ENCODE results near the gene FKBP1A. TPM values are rescaled to one million over a fixed set of nuclear protein-coding genes. Genes with fewer than 3 reads are reported as not detected.
A peak's percentile ranks its signal among the peaks of the same experiment; 100 is the strongest.

The FKBP1A gene
- total and polyA plus RNA-seq, 2 donors, result 93.4 to 223 TPM

DNA sequence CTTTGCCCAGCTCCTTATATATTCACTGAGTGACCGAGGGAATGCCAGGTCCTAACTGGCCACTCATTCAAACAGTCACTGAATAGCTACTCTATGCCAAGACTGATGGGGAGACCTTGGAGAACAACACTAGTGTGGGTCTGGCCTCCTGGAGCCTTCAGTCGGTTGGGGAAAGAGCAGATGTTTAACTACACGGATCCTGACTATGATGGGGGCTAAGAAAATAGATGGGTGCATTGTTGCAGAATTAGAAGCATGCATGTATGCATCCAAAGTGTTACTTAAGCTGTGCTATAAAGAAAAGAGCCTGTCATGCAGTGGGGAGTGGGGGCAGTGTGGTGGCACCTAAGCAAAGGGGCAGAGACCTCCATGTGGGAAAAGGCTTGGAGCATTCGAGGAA is 6.5 kb downstream of the FKBP1A start:
- peaks cover 25 to 37% of the 10 kb centered on the region in 2 donors for H3K4me1 ChIP-seq (ENCODE audit: control insufficient read depth in 2 of 2, insufficient read depth in 2 of 2, low read length in 2 of 2)
- H3K4me3 ChIP-seq (ENCODE audit: low read length in 2 of 2), result no peak overlapping the region
- no peaks in the 10 kb centered on the region for H3K9me3 ChIP-seq (ENCODE audit: control insufficient read depth in 2 of 2, insufficient read depth in 1 of 2, low read length in 1 of 2)
- no peak for DNase-seq (ENCODE audit: low read depth in 6 of 9, low spot score in 9 of 9)
- WGBS, result 96% methylated on average over 4 of the region's 4 CpGs
- H3K27me3 ChIP-seq (ENCODE audit: control insufficient read depth in 2 of 2, insufficient read depth in 1 of 2, low read length in 1 of 2), result no peaks in the 10 kb centered on the region
- peaks cover 16 to 21% of the 10 kb centered on the region in 2 donors for H3K36me3 ChIP-seq (ENCODE audit: control insufficient read depth in 2 of 2, insufficient read depth in 2 of 2, low read length in 1 of 2)
- no peak overlapping the region for H3K27ac ChIP-seq (ENCODE audit: low read depth in 1 of 2, low read length in 1 of 2)

DNA sequence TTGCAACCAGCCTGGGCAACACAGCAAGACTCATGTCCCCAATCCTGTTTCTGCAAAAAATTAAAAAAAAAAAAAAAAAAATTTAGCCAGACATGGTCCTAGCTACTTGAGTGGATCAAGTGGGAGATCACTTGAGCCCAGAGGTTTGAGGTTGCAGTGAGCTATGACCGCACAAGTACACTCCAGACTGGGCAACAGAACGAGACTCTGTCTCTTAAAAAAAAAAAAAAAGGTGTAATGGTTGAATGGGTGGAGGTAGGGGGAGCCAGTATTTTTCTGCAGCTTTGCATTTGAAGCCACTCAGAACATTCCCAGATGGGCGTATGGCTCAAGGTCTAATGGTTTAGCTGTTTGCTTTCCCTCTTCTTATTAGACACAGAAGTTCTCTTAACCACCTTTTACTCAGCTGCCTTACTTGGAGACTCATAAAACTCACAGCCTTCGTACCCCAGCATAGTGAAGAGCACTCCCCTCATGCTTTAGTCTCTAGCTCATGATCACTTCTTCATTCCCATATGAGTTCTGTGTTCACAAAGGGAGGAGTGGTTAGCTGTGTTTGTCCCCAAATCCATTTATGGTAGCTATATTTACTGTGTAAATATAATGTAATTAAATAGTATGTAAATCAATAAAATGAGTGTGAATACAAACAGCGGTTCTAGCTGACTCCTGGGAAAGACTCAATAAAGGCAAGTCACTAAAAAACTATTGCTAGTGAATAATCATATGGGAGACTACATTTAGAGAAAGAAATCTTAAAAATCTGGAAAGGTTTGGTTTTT is 9.0 kb downstream of the FKBP1A start:
- WGBS, result 95% methylated on average over 5 of the region's 5 CpGs
- Histone ChIP-seq H3K4me3 (ENCODE audit: low read length in 2 of 2) (no peak overlapping the region), H3K36me3 (ENCODE audit: control insufficient read depth in 2 of 2, insufficient read depth in 2 of 2, low read length in 1 of 2) (peaks cover 13 to 21% of the 10 kb centered on the region in 2 donors), H3K27ac (ENCODE audit: low read depth in 1 of 2, low read length in 1 of 2) (no peak overlapping the region), H3K27me3 (ENCODE audit: control insufficient read depth in 2 of 2, insufficient read depth in 1 of 2, low read length in 1 of 2) (no peaks in the 10 kb centered on the region), H3K9me3 (ENCODE audit: control insufficient read depth in 2 of 2, insufficient read depth in 1 of 2, low read length in 1 of 2) (no peaks in the 10 kb centered on the region), H3K4me1 (ENCODE audit: control insufficient read depth in 2 of 2, insufficient read depth in 2 of 2, low read length in 2 of 2) (peaks cover 8 to 20% of the 10 kb centered on the region in 2 donors)
- DNase-seq (ENCODE audit: low read depth in 6 of 9, low spot score in 9 of 9), result no peak

DNA sequence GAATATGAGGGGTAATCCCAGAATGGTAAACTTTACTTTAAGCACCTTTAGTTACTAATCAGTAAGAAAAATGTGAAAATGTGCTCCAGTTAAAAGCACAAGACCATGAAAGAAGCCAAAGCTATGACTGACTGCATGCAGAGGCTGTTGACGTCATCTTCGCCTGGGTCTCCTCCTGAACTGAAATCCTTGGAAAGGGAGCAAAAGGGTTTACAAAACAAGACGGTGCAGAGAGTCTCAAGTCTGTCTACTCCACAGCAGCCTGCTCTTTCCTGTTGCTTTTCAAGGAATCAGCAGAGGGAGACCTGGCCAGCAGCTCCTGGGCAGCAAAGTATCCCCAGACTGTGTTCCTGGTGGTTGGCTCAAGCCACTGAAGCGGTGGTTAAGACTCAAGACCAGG is 10.2 kb downstream of the FKBP1A start:
- H3K4me1 ChIP-seq (ENCODE audit: control insufficient read depth in 2 of 2, insufficient read depth in 2 of 2, low read length in 2 of 2), result peaks cover 4 to 16% of the 10 kb centered on the region in 2 donors
- WGBS, result 95% methylated on average over 4 of the region's 4 CpGs
- no peak for DNase-seq (ENCODE audit: low read depth in 6 of 9, low spot score in 9 of 9)
- H3K27ac ChIP-seq (ENCODE audit: low read depth in 1 of 2, low read length in 1 of 2), result no peak overlapping the region
- no peaks in the 10 kb centered on the region for H3K27me3 ChIP-seq (ENCODE audit: control insufficient read depth in 2 of 2, insufficient read depth in 1 of 2, low read length in 1 of 2)
- H3K9me3 ChIP-seq (ENCODE audit: control insufficient read depth in 2 of 2, insufficient read depth in 1 of 2, low read length in 1 of 2), result no peaks in the 10 kb centered on the region
- H3K36me3 ChIP-seq (ENCODE audit: control insufficient read depth in 2 of 2, insufficient read depth in 2 of 2, low read length in 1 of 2), result peaks cover 13 to 21% of the 10 kb centered on the region in 2 donors
- no peak overlapping the region for H3K4me3 ChIP-seq (ENCODE audit: low read length in 2 of 2)

DNA sequence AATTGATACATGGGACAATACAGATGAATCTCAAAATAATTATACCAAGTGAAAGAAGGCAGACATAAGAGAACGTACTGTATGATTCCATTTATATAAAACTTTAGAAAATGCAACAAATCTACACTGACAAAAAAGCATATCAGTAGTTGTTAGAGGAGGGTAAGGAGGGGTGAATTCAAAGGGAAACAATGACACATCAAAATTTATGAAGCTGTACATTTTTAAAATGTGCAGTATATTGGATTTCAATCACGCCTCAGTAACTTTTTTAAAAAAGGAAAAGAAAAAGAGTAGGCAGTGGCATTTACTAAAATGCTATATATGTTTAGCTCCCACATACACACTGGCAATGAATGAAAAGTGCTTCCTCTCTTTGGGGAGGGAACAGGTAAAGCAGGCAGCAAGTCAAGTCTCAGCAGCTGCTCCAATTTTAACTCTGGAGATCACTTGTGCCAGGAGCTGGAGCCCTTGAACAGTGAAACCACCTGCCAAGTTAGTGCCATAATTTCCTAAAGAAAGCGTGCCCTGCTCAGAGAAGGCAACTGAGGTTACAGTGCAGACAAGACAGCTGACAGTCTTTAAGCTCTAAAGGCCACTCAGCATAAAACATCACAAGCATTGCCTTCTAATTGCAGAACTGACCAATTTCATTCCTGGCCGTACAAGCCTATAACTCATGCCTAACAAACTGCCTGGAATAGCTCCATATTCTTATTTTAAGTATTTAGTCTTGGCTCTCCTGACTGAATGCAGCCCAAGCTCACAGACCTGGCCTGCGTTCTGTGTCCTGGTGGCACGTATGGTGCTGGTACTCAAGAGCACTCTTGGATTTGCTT is 10.9 kb downstream of the FKBP1A start:
- H3K4me1 ChIP-seq (ENCODE audit: control insufficient read depth in 2 of 2, insufficient read depth in 2 of 2, low read length in 2 of 2), result peaks cover 9 to 22% of the 10 kb centered on the region in 2 donors
- H3K27me3 ChIP-seq (ENCODE audit: control insufficient read depth in 2 of 2, insufficient read depth in 1 of 2, low read length in 1 of 2), result no peaks in the 10 kb centered on the region
- 83% methylated on average over 6 of the region's 6 CpGs for WGBS
- H3K36me3 ChIP-seq (ENCODE audit: control insufficient read depth in 2 of 2, insufficient read depth in 2 of 2, low read length in 1 of 2), result peaks cover 16 to 21% of the 10 kb centered on the region in 2 donors
- no peak for DNase-seq (ENCODE audit: low read depth in 6 of 9, low spot score in 9 of 9)
- no peak overlapping the region for H3K4me3 ChIP-seq (ENCODE audit: low read length in 2 of 2)
- no peak overlapping the region for H3K27ac ChIP-seq (ENCODE audit: low read depth in 1 of 2, low read length in 1 of 2)
- no peaks in the 10 kb centered on the region for H3K9me3 ChIP-seq (ENCODE audit: control insufficient read depth in 2 of 2, insufficient read depth in 1 of 2, low read length in 1 of 2)

DNA sequence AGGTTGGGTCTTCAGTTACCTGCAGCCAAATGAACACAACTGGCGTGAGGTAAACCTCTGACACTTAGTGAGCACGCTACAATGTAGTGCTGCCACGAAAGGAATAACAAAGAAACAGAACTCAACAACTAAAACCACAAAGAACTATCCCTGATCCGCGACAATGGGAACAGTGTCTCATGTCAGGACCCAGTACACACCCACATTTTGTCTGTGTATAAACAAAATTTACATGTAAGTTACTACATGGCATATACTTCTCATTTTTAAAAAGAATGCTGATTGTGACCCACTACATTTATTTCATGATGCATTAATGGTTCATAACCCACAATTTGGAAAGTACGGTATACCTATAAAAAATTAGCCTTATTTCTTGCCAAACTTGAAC is 14.1 kb downstream of the FKBP1A start:
- no peaks in the 10 kb centered on the region for H3K27me3 ChIP-seq (ENCODE audit: control insufficient read depth in 2 of 2, insufficient read depth in 1 of 2, low read length in 1 of 2)
- H3K4me3 ChIP-seq (ENCODE audit: low read length in 2 of 2), result no peak overlapping the region
- peaks cover 14 to 18% of the 10 kb centered on the region in 2 donors for H3K36me3 ChIP-seq (ENCODE audit: control insufficient read depth in 2 of 2, insufficient read depth in 2 of 2, low read length in 1 of 2)
- H3K9me3 ChIP-seq (ENCODE audit: control insufficient read depth in 2 of 2, insufficient read depth in 1 of 2, low read length in 1 of 2), result no peaks in the 10 kb centered on the region
- no peak overlapping the region for H3K27ac ChIP-seq (ENCODE audit: low read depth in 1 of 2, low read length in 1 of 2)
- 93% methylated on average over 6 of the region's 6 CpGs for WGBS
- no peak for DNase-seq (ENCODE audit: low read depth in 6 of 9, low spot score in 9 of 9)
- peaks cover 12 to 26% of the 10 kb centered on the region in 2 donors for H3K4me1 ChIP-seq (ENCODE audit: control insufficient read depth in 2 of 2, insufficient read depth in 2 of 2, low read length in 2 of 2)

DNA sequence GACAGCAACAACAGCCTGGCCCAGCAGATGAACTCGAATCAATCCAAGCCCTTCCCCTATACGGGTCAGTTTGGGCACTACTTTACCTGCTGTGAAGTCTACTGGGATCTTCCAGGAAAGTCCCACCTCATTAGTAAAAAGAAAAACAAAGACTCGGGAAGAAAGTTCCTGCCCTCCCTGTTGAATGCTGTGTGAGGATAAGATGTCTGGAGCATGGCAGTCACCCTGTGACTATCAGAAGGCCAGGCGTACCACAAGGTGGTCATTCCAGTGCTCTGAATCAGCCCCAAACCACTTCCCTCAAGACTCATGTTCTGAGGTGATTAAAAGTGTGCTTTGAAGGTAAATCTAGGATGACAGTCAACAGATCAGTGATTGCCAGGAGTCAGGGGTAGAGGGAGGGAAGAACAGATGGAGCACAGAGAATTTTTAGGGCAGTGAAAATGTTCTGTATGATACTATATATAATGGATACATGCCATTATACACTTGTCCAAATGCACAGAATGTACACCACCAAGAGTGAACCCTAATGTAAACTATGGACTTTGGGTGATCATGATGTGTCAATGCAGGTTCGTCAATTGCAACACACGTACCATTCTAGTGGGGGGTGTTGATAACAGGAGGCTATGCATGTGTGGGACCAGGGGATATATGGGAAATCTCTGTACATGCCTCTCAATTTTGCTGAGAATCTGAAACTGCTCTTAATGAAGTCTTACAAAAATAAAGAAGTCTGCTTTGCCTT is 14.7 kb downstream of the FKBP1A start:
- H3K27ac ChIP-seq (ENCODE audit: low read depth in 1 of 2, low read length in 1 of 2), result peak overlapping the region in 1 of 2 donors; percentile 54
- DNase-seq (ENCODE audit: low read depth in 6 of 9, low spot score in 9 of 9), result no peak
- H3K9me3 ChIP-seq (ENCODE audit: control insufficient read depth in 2 of 2, insufficient read depth in 1 of 2, low read length in 1 of 2), result no peaks in the 10 kb centered on the region
- no peak overlapping the region for H3K4me3 ChIP-seq (ENCODE audit: low read length in 2 of 2)
- WGBS, result 92% methylated on average over 6 of the region's 6 CpGs
- peaks cover 18% of the 10 kb centered on the region in 2 donors for H3K36me3 ChIP-seq (ENCODE audit: control insufficient read depth in 2 of 2, insufficient read depth in 2 of 2, low read length in 1 of 2)
- H3K27me3 ChIP-seq (ENCODE audit: control insufficient read depth in 2 of 2, insufficient read depth in 1 of 2, low read length in 1 of 2), result no peaks in the 10 kb centered on the region
- peaks cover 12 to 26% of the 10 kb centered on the region in 2 donors for H3K4me1 ChIP-seq (ENCODE audit: control insufficient read depth in 2 of 2, insufficient read depth in 2 of 2, low read length in 2 of 2)

DNA sequence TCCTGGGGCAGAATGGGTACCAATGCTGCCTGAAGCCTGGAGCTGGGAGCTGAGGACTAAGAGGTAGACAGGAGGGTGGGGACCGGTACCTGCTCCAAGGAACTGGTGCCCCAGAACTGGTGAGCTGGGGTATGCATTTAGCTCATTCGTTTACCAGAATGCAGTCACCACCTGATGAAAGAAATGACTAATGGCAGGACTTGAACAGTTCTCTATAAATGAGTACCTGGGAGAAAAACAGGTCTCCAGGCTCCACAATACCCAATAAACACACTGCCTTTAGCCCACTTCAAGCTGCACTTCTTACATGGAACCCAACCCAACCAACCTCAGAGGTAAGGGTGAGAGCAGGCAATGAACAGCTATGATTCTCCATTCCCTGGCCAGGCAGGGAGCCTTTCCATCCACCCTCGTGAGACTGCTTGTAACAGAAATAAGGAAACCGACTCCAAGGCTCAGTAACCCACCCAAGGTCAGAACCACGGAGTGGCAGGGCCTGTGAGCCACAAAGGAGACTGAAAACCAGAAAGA is 15.4 kb downstream of the FKBP1A start:
- H3K4me1 ChIP-seq (ENCODE audit: control insufficient read depth in 2 of 2, insufficient read depth in 2 of 2, low read length in 2 of 2), result peaks cover 12 to 26% of the 10 kb centered on the region in 2 donors

DNA sequence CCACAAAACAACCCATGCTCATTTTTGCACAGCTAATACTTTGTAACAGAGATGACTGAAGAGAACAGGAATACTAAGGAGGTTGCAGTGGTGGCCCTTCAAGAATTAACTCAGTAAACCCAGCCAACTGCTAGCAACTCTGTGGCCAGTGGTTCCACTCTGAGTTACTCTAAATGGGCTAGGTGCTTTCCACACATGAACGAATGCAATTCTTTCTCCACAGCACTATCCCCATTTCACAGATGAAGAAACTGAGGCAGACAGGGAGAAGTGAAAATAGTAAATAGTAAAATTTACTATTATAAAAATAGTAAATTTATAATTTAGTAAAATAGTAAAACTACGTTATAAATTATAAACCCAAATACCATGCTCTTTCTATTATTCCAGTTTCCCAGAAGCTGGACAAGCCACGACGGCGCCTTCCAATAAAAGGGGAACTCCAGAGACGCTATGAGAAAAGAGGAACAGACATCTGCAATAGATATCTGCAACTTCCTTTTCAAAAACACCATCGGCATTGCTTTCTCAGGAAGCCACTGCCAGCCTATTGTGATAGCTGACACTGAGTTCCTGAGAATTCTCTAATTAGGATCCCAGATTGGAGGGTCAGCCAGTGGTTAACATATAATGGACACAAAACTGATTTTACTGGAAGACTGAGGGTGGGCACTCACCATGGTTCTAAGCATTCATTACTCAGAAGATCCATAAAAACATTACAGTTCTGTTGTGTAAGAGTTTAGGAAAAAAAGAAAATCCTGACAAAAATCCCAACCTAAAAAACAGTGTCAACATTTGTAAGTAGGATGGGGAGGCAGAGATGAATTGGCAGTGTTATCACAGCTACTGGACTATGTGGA is 16.2 kb downstream of the FKBP1A start:
- H3K9me3 ChIP-seq (ENCODE audit: control insufficient read depth in 2 of 2, insufficient read depth in 1 of 2, low read length in 1 of 2), result no peaks in the 10 kb centered on the region
- H3K27ac ChIP-seq (ENCODE audit: low read depth in 1 of 2, low read length in 1 of 2), result peak overlapping the region; percentile 21 to 59
- WGBS, result 35% methylated on average over 7 of the region's 7 CpGs
- H3K4me1 ChIP-seq (ENCODE audit: control insufficient read depth in 2 of 2, insufficient read depth in 2 of 2, low read length in 2 of 2), result peaks cover 12 to 22% of the 10 kb centered on the region in 2 donors
- peaks cover 19 to 29% of the 10 kb centered on the region in 2 donors for H3K36me3 ChIP-seq (ENCODE audit: control insufficient read depth in 2 of 2, insufficient read depth in 2 of 2, low read length in 1 of 2)
- no peaks in the 10 kb centered on the region for H3K27me3 ChIP-seq (ENCODE audit: control insufficient read depth in 2 of 2, insufficient read depth in 1 of 2, low read length in 1 of 2)
- peak in 1 of 9 donors; percentile 25 for DNase-seq (ENCODE audit: low read depth in 6 of 9, low spot score in 9 of 9)
- no peak overlapping the region for H3K4me3 ChIP-seq (ENCODE audit: low read length in 2 of 2)

More for the DNA sequence above, 15.4 kb downstream of the FKBP1A start:
- Histone ChIP-seq H3K27me3 (ENCODE audit: control insufficient read depth in 2 of 2, insufficient read depth in 1 of 2, low read length in 1 of 2) (no peaks in the 10 kb centered on the region), H3K27ac (ENCODE audit: low read depth in 1 of 2, low read length in 1 of 2) (peak overlapping the region; percentile 27 to 54), H3K36me3 (ENCODE audit: control insufficient read depth in 2 of 2, insufficient read depth in 2 of 2, low read length in 1 of 2) (peaks cover 16 to 22% of the 10 kb centered on the region in 2 donors), H3K9me3 (ENCODE audit: control insufficient read depth in 2 of 2, insufficient read depth in 1 of 2, low read length in 1 of 2) (no peaks in the 10 kb centered on the region), H3K4me3 (ENCODE audit: low read length in 2 of 2) (no peak overlapping the region)
- 70% methylated on average over 5 of the region's 5 CpGs for WGBS
- no peak for DNase-seq (ENCODE audit: low read depth in 6 of 9, low spot score in 9 of 9)
